HepG2 (cell line): ENCODE measurements around the gene HERC6.

Source experiments
- FOXC1 ChIP-seq: sonication (generic); formaldehyde crosslinking; IDR thresholded peaks from 2 replicates; pipeline ENCODE4 v1.8.0; 2022; ENCODE audit warnings: mild to moderate bottlenecking, missing genetic modification reagents, borderline replicate concordance
- POLR2G ChIP-seq: fragments of 200-400 bp; formaldehyde crosslinking; IDR thresholded peaks from 2 replicates; pipeline ENCODE4 v1.6.1; 2018; ENCODE audit warnings: mild to moderate bottlenecking, low read depth, low read length, moderate library complexity
- REPIN1 ChIP-seq: sonication (generic); formaldehyde crosslinking; IDR thresholded peaks from 2 replicates; pipeline ENCODE4 v1.8.0; 2022; ENCODE audit warnings: missing genetic modification reagents, low read depth, mild to moderate bottlenecking, borderline replicate concordance
- ZC3H4 ChIP-seq: sonication (generic); formaldehyde crosslinking; IDR thresholded peaks from 2 replicates; pipeline ENCODE4 v1.4.0; 2020; ENCODE audit warnings: missing genetic modification reagents, borderline replicate concordance
- ZNF503 ChIP-seq: sonication (generic); formaldehyde crosslinking; IDR thresholded peaks from 2 replicates; pipeline ENCODE4 v1.4.0; 2020; ENCODE audit warnings: missing genetic modification reagents
- ZNF784 ChIP-seq: sonication (generic); formaldehyde crosslinking; IDR thresholded peaks from 2 replicates; pipeline ENCODE4 v1.5.1; 2020; ENCODE audit warnings: missing genetic modification reagents, mild to moderate bottlenecking, borderline replicate concordance
- ZNF800 ChIP-seq: sonication (generic); formaldehyde crosslinking; IDR thresholded peaks from 2 replicates; pipeline ENCODE4 v1.4.0; 2020; ENCODE audit warnings: missing genetic modification reagents
- ZNF841 ChIP-seq: sonication (generic); formaldehyde crosslinking; IDR thresholded peaks from 2 replicates; pipeline ENCODE4 v1.8.1; 2023; ENCODE audit warnings: missing genetic modification reagents, borderline replicate concordance
- ZSCAN30 ChIP-seq: sonication (generic); formaldehyde crosslinking; IDR thresholded peaks from 2 replicates; pipeline ENCODE4 v1.5.0; 2020; ENCODE audit warnings: mild to moderate bottlenecking, missing genetic modification reagents

- TF ChIP-seq ZC3H4 (no peak), ZSCAN30 (CRISPR knock-in tag) (no peak), ZNF800 (CRISPR knock-in tag) (no peak), FOXC1 (CRISPR knock-in tag) (no peak), ZNF784 (CRISPR knock-in tag) (no peak), ZNF503 (CRISPR knock-in tag) (no peak), ZNF841 (CRISPR knock-in tag) (no peak), REPIN1 (CRISPR knock-in tag) (no peak), POLR2G (no peak)
Measured at GRCh38 chr4:88411491-88412096, 32.9 kb downstream of the HERC6 start.
